Activated CD8-positive, alpha-beta memory T cell treated with anti-CD3 and anti-CD28 coated beads for 48 hours (primary cell): ENCODE data around the gene PLOD2.

Source experiments
- DNase-seq, 3 experiments: peaks; one replicate each; pipeline ENCODE4 v3.0.0-alpha.2; 2020; ENCODE audit warnings: low read depth in 2 of 3, low spot score in 2 of 3

The PLOD2 gene

GRCh38 chr3:146166415-146166821, 5.4 kb upstream of the PLOD2 start:
- no peak for DNase-seq

GRCh38 chr3:146165877-146166276, 4.9 kb upstream of the PLOD2 start:
- no peak for DNase-seq

GRCh38 chr3:146164971-146165769, 4.2 kb upstream of the PLOD2 start:
- no peak for DNase-seq

GRCh38 chr3:146164506-146164905, 3.5 kb upstream of the PLOD2 start:
- DNase-seq = no peak

GRCh38 chr3:146164071-146164470, 3.1 kb upstream of the PLOD2 start:
- DNase-seq = no peak

GRCh38 chr3:146163584-146163983, 2.6 kb upstream of the PLOD2 start:
- DNase-seq = no peak

- no peak for DNase-seq
Observed at GRCh38 chr3:146162561-146162960, 1.6 kb upstream of the PLOD2 start.

GRCh38 chr3:146161663-146162002, 649 bp upstream of the PLOD2 start:
- DNase-seq = no peak

GRCh38 chr3:146160321-146160963, 542 bp downstream of the PLOD2 start:
- DNase-seq = peak in 1 of 3 experiments; percentile 1

GRCh38 chr3:146159616-146160320, 1.2 kb downstream of the PLOD2 start:
- no peak for DNase-seq

- DNase-seq = no peak
Observed at GRCh38 chr3:146159037-146159436, 1.9 kb downstream of the PLOD2 start.

GRCh38 chr3:146157325-146158060, 3.5 kb downstream of the PLOD2 start:
- no peak for DNase-seq

- DNase-seq = no peak
Observed at GRCh38 chr3:146156666-146157314, 4.2 kb downstream of the PLOD2 start.

- DNase-seq = no peak
Observed at GRCh38 chr3:146156095-146156494, 4.9 kb downstream of the PLOD2 start.

GRCh38 chr3:146154995-146155394, 6.0 kb downstream of the PLOD2 start:
- DNase-seq = no peak

GRCh38 chr3:146154316-146154715, 6.7 kb downstream of the PLOD2 start:
- no peak for DNase-seq

- no peak for DNase-seq
Observed at GRCh38 chr3:146153429-146153828, 7.6 kb downstream of the PLOD2 start.

GRCh38 chr3:146152834-146153233, 8.2 kb downstream of the PLOD2 start:
- DNase-seq = no peak

- no peak for DNase-seq
Observed at GRCh38 chr3:146148468-146148931, 12.5 kb downstream of the PLOD2 start.

- no peak for DNase-seq
Observed at GRCh38 chr3:146145642-146146041, 15.3 kb downstream of the PLOD2 start.

- no peak for DNase-seq
Observed at GRCh38 chr3:146142757-146143156, 18.2 kb downstream of the PLOD2 start.
